ENCODE measurements around the gene CYP2C8.
A peak's percentile ranks its signal among the peaks of the same experiment; 100 is the strongest.
"Not testable (repeated sequence)": the region's sequence is repeated elsewhere in the genome, so short reads cannot be mapped to it uniquely, and the experiment has no call there.

The CYP2C8 gene

DNA sequence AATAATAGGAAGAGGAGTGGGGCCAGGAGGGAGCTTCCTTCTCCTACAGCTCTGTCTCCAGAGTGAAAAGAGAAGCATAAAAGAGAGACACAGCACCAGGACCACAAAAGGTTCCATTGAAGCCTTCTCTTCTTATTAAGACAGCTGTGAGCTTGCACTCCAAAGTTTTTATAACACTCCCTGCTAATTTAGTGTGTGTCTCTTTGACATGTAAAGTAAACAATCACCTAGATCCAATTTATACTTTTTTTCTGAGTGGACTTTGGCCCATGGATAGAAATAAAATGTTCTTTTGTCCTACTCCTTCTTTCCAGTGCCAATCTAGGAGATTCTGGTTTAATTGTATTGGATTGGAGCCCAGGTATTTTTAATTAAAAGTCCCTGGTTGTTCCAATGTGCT is at the start of gene CYP2C8:
Gene CYP2C8, minus strand, starts transcription at position 212 of the 400 bp plus-strand sequence. Its CDS starts 95 bp downstream, at position 117.
- DNase-seq: peak; percentile 51

DNA sequence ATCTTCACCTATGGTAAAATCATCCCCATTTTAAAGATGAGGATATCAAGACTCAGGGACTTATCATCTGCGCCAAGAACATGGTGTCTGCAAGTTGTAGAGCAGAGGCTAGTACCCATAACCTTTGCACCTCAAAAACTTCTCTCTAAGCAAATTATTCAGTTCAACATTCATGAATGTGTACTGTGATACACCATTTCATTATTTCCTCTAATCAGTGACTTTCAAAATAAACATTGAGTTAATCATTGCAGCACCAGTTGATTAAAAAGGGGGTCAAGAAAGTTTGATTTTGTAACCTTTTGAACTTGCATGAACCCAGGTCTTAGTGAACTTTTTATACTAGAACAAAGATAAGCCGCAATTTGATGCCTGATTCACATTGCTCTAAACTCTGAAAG is 47.6 kb upstream of the CYP2C8 start:
- DNase-seq: no peak

DNA sequence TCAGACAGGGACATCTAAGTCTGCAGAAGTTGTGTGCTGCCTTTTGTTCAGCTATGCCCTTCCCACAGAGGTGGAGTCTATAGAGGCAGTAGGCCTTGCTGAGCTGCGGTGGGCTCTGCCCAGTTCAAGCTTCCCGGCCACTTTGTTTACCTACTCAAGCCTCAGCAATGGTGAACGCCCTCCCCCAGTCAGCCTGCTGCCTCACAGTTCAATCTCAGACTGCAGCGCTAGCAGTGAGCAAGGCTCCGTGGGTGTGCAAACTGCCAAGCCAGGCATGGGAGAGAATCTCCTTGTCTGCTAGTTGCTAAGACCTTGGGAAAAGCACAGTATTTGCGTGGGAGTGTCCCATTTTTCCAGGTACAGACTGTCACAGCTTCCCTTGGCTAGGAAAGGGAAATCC is 41.5 kb upstream of the CYP2C8 start:
- DNase-seq: not testable (repeated sequence)

DNA sequence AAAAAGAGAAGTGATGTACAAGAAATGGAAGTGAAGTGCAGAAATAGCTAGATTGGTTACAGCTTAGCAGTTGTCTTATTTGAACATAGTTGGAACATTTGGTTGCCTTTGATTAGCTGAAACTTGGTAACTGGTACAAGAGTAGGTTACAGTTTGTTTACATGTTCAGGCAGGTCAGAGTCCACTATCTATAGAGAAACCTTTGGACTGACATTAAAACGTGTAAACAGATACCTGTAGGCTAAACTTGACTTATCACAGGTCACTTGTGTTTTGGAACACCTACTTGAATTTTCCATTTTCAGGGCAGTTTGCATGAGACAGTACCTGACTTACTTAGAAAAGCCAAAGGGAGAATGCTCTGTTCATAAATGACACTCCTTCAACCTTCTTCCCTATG is 28.5 kb upstream of the CYP2C8 start:
- DNase-seq: no peak

DNA sequence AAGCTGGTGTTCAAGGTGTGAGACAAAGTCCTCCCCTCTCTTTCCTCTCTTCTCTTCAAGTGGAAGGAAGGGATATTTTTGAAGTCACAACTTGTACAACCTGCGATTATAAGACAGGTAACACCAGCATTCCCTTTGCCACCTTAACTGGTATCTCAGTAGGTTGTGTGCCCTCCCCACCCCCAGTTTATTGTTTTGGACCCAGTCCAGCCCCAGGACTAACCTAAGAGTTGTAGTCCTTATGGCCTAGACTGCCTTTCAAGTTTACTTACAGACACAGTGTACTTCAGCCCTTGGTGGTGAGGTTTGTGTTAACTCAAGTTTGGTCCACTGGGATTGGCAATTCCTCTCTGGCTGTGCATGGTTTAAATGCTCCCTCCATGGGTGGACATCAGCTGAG is 26.8 kb upstream of the CYP2C8 start:
- no peak for DNase-seq

DNA sequence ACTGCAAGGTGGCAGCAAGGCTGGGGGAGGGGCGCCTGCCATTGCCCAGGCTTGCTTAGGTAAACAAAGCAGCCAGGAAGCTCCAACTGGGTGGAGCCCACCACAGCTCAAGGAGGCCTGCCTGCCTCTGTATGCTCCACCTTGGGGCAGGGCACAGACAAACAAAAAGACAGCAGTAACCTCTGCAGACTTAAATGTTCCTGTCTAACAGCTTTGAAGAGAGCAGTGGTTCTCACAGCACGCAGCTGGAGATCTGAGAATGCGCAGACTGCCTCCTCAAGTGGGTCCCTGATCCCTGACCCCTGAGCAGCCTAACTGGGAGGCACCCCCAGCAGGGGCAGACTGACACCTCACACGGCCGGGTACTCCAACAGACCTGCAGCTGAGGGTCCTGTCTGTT is 10.3 kb upstream of the CYP2C8 start:
- not testable (repeated sequence) for DNase-seq

DNA sequence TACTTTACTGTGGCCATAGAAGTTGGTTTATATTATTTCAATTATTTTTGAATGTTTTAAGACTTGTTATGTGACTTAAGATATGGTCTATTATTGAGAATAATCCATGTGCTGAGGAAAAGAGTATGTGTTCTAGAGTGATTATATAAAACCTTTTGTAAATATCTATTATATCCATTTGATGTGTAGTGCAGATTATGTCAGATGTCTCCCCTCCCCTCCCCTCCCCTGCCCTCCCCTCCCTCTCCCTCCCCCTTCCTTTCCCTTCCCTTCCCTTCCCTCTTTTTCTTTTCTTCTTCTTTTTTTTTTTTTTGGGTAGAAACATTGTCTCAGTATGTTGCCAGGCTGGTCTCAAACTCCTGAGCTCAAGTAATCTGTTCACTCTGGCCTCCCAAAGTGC is 8.3 kb upstream of the CYP2C8 start:
- DNase-seq: no peak

DNA sequence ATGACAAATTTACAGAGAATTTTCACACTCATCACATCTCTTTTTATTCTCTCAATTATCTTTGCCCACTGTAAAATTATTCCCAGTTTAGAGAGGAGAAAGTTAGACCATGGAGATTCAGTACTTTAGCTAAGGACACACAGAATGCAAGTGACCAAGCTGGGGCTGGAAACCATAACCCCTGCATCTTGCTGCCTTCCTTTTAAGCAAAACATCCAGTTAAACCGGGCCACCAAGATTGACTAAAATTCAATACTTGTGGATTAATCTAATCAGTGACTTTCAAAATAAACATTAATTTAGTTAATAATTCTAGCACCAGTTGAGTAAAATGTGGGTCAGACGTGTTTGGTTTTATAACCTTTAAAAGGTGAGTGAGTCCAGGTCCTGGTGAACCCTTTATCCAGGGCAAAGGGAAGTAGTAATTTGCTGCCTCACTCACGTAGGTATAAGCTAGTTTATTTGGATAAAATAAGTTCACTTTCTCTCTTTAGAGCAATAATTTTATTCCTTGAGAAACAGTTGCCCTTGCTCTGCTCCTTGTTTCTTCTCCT is 1.9 kb upstream of the CYP2C8 start:
- DNase-seq: no peak

DNA sequence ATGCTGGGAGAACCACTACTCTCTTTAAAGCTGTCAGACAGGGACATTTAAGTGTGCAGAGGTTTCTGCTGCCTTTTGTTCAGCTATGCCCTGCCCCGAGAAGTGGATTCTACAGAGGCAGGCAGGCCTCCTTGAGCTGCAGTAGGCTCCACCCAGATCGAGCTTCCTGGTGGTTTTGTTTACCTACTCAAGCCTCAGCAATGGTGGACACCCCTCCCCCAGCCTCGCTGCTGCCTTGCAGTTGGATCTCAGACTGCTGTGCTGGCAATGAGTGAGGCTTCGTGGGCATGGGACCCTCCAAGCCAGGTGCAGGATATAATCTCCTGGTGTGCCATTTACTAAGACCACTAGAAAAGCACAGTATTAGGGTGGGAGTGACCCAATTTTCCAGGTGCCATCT is 5.2 kb downstream of the CYP2C8 start:
- not testable (repeated sequence) for DNase-seq

DNA sequence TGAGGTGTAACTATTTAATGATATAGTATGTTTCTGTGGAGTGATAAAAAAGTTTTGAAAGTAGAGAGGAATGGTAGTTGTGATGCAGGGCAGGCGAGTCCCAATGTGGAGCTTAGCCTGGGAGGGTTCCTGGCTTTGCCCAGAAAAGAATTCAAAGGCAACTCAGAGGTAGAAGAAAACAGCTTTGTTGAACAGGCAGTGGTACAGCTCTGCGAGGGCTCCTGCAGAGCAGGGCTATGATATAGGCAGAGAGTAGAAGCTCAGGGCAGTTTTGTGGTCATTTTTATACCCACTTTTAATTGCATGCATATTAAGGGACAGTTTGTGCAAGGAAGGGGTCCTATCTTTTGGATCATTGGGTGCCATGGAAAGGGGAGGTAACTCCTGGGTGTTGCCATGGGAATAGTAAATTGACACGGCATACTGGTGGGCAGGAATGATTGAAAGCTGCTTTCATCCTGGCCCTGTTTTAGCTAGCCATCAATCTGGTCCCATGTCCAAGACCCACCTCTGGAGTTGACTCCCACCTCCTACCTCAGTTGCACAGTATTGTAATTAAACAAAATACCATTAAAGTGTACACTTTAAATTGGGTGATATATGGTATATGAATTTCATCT is 12.4 kb downstream of the CYP2C8 start:
- DNase-seq: no peak

DNA sequence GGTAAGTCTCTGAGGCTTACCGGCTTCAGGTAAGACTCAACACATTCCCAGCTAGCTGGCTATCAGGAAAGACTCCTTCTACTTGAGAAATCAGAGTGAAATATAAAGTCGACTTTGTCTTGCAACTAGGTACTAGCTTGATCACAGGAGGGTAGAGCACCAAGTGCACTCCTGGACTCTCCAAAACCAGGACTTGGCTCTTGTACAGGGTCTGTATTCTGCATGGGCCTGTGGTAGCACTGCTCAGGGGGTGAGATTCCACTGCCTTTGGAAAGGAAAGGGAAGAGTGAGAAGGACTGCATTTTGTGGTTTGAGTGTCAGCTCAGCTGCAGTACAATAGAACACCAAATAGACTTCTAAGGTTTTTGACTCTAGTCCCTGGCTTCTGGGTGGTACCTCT is 19.4 kb downstream of the CYP2C8 start:
- DNase-seq: no peak

DNA sequence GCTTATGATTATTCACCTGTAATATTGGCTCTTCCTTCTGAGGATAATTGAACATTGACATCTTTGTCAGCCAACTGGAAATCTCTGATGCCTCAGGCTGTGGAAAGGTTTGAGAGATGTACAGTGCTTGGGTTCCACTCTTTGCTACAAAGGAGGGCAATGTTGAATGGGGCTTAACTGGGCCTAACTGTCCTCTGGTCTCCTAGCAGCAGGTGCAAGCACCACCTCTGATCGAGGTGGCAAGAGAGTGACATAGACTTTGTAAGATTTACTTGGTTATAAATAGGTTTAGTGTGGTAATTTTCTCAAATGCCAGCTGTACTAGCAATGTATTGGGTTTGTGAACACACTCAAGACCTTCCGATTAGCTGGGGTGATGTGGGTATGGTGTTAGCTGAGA is 21.1 kb downstream of the CYP2C8 start:
- DNase-seq: no peak

DNA sequence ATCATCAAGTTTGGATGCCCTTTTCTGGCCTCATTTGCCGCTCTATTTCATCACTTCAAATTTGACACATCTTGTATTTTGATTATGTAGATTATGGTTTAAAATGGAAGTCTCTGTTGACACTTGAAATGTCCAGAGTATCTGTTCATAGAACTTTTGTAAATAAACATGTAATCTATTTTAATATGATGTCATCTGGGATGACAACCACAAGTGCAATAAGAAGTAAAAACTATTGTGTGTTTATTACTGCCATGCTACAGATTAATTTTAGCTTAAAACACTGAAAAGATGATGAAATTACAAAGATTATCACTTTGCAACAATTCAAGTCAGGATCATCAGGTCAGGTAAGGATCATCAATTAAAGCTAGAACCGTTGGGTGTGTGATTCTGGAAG is 30.0 kb downstream of the CYP2C8 start:
- no peak for DNase-seq

DNA sequence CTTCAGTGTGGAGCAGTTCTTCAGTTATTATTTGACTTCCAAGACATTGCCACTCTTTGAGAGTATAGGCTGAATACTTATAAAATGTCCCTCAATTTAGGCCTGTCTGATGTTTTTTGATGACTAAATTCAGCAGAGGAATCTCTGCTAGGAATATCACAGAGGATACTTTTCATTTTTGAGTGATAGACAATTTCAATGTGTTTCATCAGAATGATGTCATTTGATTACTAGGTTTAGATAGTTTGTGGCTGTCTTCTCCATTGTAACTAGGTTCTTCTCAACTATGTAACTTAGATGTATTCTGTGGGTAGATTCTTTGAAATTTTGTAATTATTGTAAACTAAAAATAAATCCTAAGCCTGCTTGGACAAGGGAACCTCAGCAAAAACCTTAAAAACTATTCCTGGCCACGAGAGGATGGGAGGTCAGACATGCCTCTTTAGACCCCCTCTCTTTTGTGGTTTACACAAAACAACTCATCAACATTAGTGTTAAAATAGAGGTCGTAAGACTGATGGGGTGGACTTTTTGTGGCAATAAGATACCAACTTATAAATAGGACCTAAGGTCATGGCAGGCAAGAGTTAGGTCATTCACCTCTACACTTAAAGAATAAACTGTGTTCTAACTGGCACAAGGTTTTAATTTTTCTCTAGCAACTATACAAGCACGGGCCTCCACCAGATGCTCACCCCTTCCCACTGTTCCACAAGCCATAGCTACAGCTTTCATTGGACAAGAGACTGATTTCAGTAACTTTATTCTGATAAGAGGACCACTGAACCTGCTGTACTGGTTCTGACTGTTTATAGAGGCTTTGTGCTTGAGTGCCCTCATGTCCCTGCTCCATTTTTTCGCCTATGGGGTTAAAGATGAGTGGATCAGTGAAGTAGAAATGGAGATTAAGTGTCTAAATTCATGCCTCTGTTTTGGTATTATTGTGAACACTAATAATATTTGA is 33.7 kb downstream of the CYP2C8 start:
- no peak for DNase-seq

DNA sequence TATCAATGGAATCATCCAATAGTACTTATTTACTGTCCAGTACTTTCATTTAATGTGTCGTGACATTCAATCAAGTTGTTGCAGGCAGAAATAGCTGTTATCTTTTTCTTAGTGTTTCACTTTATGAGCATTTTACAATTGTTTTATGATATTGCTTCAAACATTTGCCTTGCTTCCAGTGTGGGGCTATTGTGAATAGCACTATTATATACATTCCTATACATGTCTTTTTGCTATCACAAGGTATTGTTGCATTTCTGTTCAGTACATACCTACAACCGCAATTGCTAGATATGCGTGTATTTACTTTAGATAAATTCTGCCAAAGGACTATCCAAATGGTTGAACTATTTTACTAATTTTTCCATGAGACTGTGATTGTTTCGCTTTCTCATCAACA is 34.9 kb downstream of the CYP2C8 start:
- no peak for DNase-seq

DNA sequence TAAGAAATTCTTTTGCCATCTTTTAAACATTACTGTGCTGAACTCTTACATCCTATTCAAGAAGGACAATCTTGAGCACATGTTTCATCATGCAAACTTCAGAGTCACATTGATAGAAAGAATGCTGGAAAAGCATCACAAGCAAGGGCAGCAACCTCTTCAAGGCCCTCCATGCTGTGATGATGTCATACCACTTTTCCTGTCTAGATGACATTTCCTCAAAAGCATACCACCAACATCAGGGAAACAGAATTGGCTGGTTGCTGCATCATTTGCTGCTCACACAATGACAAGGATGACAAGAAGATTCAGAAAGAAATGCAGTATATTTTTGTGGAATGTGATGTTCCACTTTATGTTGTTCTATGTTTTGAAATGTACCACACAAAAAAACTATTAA is 37.6 kb downstream of the CYP2C8 start:
- no peak for DNase-seq

DNA sequence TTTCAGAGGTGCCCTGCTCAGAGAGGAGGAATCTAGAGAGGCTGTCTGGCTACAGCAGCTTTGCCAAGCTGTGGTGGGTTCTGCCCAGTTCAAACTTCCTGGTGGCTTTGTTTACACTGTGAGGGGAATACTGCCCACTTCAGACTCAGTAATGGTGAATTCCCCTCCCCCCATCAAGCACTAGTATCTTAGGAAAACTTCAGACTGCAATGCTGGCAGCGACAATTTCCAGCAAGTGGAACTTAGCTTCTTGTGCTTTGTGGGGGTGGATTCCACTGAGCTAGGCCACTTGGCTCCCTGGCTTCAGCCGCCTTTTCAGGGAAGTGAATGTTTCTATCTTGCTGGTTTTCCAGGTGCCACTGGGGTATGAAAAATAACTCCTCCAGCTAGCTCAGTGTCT is 42.8 kb downstream of the CYP2C8 start:
- DNase-seq: no peak

DNA sequence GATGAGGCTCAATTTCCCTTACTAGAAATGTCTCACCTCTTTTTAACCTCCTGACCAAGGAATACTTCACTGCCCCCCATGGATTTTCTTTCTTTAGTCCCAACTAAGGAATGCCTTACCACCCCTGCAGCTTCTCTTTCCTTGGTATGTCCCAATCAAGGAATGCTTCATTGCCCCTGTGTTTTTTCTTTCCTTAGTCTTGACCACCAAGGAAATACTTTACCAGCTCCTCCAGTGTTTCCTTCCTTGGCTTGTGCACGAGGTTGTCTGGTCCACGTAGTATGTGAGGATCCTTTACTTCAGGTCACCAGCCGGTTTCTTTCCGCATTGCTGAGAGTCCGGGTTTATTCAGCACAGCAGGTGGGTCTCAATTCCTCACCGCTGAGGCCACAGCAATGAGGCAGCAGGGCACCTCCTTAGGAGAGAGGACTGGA is 71.5 kb downstream of the CYP2C8 start:
- no peak for DNase-seq

DNA sequence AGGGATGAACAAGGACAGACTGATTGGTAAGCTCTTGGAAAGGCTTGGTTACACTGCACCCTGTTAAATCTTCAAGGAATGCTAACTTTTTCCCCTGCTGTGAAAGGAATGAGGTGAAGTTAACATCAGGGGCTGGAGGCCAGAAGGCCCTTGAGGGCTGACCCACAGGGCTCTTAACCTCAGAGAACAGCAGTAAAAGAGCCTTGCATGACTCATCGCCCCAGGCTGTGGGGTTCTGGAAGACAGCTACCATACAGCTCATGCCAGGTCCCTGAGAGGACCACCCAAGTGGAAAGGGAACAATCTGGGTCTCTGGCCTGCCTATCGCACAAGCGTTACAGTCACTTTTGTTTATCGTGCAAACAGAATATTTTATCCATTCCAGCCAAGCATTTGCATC is 76.5 kb downstream of the CYP2C8 start:
- DNase-seq: no peak

DNA sequence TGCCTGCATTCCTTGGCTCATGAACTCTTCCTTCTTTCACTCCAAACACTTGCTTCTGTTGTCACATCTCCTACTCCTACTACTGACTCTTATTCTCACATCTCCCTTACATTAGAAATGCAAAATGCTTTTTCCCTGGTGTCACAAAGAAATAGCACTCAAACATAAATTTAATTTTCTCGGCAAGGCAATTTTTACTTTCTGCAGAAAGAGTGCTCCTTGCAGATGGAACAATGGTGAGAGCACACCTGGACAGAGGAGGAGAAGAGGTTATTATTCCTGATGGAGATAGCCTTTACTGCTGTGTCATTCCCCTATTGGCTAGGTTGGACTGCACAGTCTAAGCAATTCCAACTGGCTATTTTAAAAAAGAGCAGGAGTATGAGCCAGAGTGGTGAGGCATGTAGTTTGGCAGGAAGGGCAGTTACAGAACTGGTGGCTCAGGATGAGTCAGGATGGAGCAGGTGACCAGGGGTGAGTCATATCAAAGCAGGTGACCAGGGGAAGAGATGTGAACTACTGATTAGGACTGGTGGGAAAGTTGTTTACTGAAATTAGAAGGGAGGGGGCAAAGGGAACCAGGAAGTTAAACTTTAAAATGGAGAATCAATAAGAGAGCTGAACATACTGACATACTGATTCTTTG is 77.9 kb downstream of the CYP2C8 start:
- no peak for DNase-seq

DNA sequence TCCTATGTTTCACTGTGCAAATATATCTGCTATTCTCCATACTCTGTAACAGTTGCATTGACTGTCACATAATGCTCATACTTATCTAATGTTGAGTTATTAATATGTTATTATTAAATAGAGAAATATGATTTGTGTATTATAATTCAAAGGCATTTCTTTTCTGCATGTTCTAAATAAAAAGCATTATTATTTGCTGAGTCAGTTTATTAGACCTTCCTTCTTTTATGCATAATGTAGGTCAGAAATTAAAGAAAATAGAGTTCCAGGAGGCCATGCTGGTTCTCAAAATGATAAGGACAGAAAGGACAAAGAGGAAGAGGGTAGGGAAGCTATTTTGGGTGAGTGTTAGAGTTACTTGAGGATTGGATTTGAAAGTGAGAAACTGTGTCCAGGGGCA is 80.1 kb downstream of the CYP2C8 start:
- DNase-seq: no peak
